Astrocyte of the hippocampus (primary cell): Measurements from ENCODE around the gene MALAT1.
A peak's percentile ranks its signal among the peaks of the same experiment; 100 is the strongest.
"Not testable (repeated sequence)": the region's sequence is repeated elsewhere in the genome, so short reads cannot be mapped to it uniquely, and the experiment has no call there.

Source experiments
- DNase-seq: peaks from one replicate; pipeline ENCODE4 v3.0.0; 2011; ENCODE audit warnings: low read depth, low spot score

The MALAT1 gene

GRCh38 chr11:65521777-65522521 lies 23.1 kb downstream of the MALAT1 start:
- DNase-seq = not testable (repeated sequence)

- DNase-seq = not testable (repeated sequence)
Measured at GRCh38 chr11:65522718-65523630, 24.1 kb downstream of the MALAT1 start.

- DNase-seq = not testable (repeated sequence)
Measured at GRCh38 chr11:65523631-65523968, 24.8 kb downstream of the MALAT1 start.

GRCh38 chr11:65524014-65524740 lies 25.3 kb downstream of the MALAT1 start:
- no peak for DNase-seq

- peak; percentile 90 for DNase-seq
Measured at GRCh38 chr11:65524741-65525545, 26.1 kb downstream of the MALAT1 start, which contains the start of gene SCYL1. Gene SCYL1 (plus strand): TSS chr11:65525083. CDS start chr11:65525154, 71 bp downstream.

- no peak for DNase-seq
Measured at GRCh38 chr11:65525546-65526480, 27.0 kb downstream of the MALAT1 start.

GRCh38 chr11:65526744-65527143 lies 27.9 kb downstream of the MALAT1 start:
- no peak for DNase-seq

GRCh38 chr11:65528819-65529350 lies 30.0 kb downstream of the MALAT1 start:
- DNase-seq = no peak

GRCh38 chr11:65529475-65530156 lies 30.8 kb downstream of the MALAT1 start:
- no peak for DNase-seq

GRCh38 chr11:65530157-65530496 lies 31.3 kb downstream of the MALAT1 start:
- no peak for DNase-seq

- no peak for DNase-seq
Measured at GRCh38 chr11:65532388-65533064, 33.7 kb downstream of the MALAT1 start.

- no peak for DNase-seq
Measured at GRCh38 chr11:65535102-65535501, 36.3 kb downstream of the MALAT1 start.

GRCh38 chr11:65536412-65537295 lies 37.8 kb downstream of the MALAT1 start:
- no peak for DNase-seq

GRCh38 chr11:65537296-65537597 lies 38.4 kb downstream of the MALAT1 start:
- DNase-seq = no peak

GRCh38 chr11:65537620-65538231 lies 38.9 kb downstream of the MALAT1 start:
- DNase-seq = no peak

- DNase-seq = no peak
Measured at GRCh38 chr11:65538232-65538914, 39.5 kb downstream of the MALAT1 start.
